Superior temporal gyrus (tissue), 1 donor: Measurements from ENCODE around the gene ZC3H14.

Experiments
- DNase-seq: peaks from one replicate; pipeline ENCODE4 v3.0.0-alpha.2; 2016; ENCODE audit errors: extremely low spot score

Gene ZC3H14

DNA sequence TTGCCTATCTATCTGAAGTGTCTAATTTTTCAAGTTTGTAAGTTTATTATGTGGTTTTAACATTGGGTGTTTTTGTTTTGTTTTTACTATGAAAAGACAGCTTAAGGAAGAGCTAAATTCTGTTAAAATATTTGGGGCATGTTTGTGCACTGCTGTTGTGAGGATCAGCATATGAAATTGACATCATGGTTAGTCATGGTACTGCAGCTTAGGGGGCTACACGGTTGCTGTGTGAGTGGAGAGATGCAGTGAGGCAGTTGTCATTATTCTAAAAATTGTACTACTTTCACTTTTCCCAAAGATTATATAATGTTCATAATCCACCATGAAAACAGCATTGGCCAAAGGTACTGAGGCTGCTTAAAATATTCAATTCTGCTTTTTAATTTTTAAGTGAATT is 49.0 kb downstream of the ZC3H14 start:
- no peak for DNase-seq

DNA sequence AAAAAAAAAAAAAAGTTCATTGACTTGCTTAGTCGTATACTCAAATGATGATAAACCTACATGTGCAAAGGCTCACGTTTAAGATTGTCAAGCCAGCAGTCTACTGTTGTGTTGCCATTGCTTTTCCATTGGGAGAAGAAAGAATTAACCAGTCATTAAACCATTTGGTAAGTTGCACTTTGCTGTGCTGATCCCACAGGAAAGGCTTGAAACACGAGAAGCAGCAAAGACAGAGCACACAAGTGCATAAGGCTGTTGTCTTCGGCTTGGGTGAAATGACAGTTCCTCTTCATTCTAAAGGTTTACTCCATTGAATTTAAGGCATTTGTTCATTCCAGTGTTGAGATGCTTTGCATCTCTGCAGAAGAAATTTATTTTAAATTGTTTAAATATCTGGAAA is 50.1 kb downstream of the ZC3H14 start:
- no peak for DNase-seq

DNA sequence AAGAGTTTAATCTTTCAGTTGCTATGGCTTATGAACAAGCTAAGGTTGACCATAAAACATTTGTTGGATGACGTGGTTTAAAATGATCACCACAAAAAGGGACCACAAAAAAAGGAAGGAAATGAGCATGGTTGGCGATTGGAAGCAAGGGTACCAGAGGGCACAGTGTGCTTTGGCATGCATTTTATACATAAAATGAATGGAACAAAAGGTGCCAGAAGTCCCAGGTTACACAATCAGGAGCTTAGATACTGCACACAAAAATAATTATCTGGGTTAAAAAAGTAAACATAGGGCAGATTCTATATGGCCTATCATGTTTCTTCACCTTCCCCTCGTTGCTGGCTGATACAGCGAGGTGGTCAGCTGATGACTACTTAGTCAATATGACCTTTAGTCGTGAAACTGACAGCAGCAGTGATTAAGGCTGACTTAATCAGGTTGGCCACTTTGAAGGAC is 50.7 kb downstream of the ZC3H14 start:
- no peak for DNase-seq

DNA sequence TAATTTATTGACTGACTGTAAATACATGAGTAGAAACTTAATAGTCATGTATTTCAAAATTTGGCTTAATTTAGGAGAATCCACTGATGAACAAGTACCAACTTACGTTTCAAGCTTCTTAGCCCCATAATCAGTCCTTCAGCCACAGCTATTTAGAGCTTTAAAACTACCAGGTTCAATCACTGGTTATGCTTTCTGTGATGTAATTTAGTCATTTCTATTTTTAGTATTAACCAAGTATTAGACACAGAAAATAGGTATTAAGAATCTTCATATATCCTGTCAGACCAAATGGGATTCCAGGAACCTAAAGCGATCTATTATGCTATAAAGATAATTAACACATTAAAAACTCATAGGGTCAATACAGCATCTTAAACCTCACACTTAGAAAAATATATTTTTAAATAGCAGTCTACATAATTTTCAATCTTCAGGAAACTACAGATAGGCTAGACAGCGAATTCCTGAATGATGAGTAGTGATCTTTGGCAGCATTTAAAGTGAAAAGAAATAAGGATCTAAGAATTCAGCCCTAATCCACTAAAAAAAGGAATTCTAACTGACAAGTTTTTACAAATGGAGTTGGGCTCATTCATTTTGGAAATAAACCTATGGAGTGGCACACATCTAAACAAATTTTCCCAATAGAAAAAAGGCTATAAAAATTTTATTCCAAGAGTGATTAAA is 51.5 kb downstream of the ZC3H14 start:
- DNase-seq = no peak

DNA sequence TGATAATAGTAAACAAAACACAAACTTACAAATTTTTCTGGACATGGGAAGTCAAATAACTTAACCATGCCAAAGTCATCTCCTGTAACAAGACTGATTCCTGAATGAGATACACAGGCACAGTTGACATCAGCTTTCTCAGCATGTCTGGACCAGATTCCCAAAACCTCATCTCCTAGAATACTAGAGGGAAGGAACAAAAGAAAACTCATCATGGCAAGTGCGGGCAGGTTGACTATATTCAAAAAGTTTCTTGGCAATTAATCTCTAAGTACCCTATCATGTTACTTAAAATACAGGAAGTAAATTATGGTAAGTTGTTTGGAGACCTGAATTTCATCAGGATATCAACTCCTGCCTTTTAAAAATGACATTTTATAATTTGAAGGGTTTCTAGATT is 53.9 kb downstream of the ZC3H14 start:
- DNase-seq = no peak

DNA sequence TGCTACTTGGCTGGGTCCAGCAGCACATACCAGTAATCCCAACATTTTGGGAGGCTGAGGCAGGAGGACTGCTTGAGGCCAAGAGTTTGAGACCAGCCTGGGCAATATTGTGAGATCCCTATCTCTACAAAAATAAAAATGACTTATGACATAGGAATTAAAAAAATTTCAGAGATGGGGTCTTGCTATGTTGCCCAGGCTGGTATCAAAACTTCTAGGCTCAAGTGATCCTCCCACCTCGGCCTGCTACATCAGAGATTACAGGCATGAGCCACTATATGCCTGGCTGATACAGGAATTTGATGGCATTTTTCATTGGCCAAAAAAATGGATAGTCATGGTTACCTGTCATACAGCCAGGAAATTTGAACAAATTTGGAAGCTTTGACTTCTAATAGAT is 54.6 kb downstream of the ZC3H14 start:
- DNase-seq = no peak

DNA sequence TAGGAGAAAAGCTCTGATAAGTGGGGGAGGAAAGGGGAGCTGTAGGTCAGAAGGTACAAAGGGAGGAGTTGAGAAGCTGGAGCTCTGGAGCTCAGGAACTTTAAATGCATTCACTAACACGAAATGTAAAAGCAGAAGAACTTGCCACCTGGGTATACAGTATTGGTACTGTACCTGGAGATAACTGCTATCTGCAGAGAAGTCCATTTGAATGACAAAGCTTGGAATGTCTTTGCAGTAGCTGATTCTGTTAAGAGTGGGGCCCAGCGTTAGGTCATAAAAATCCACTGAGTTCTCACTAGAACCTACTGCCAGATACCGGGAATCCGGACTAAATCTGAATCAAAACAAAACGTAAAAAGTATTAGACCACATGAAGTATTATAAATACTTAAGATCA is 55.6 kb downstream of the ZC3H14 start:
- DNase-seq = no peak

DNA sequence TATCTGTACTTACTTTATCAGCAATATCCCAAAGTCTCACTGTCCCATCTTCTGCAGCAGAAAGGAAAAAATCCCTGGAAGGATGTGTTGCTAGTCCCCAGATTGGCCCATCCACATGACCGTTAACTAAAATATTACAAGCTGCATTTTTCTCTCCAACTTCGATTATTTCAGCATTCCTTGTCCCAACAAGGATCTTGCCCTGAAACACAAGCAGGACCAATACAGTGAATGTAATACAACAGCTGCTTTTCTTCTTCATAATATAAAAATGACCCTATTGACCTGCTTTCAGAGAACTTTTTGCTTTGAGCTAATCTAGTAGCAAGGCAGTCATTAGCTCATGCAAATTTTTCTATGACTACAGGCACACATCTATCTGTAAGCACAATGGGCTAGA is 58.3 kb downstream of the ZC3H14 start:
- DNase-seq = no peak

DNA sequence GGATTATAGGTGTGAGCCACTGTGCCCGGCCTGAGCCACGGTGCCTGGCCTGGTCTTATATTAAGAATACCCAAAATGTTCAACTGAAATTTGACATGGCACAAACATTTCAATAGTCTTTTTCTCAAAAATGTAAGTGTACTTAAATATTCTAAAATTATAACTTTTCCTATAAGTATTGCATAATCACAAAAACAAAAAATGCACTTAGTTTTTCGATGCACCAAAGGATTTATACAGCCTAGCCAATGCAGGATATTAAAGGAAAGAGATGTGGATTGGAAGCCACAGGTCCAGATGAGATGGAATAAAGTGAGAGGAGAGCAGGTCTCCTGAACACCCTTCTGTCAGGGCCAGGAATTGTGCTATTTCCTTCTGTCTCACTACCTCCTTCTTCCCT is 62.8 kb downstream of the ZC3H14 start:
- no peak for DNase-seq

DNA sequence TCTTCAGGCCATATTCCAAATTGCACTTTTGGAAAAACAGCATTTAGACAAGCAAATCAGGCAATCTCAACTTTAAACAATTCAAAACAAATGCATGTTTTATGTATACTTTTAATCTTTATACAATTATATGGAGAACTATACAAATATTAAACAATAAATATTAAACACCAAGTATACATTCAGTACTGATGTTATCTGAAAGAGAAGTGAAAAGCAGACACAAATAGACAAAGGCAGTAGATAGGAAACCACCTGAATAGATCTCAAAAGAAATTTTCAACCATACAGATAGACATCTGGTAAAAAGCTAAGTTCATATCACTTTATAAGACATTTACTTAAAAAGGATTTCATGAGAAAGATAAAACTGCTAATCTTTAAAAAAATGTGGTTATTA is 65.2 kb downstream of the ZC3H14 start:
- no peak for DNase-seq

DNA sequence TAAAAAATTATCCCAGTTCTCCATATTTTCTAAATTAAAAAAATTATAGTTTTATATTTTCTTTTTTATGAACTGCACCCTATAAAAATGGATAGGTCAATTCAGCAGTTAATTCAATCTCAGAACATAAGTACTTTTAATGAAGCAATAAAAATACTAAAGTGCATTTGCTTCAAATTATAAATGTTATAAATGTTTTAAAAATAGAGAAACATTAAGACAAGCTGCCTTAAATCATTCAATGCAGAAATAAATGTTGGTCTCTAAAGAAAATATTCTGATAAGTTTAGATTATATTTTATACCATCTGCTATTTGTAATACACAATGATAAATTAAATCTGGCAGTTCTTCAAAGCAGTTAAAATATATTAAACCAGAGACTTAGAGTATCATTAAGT is 65.6 kb downstream of the ZC3H14 start:
- DNase-seq = no peak

DNA sequence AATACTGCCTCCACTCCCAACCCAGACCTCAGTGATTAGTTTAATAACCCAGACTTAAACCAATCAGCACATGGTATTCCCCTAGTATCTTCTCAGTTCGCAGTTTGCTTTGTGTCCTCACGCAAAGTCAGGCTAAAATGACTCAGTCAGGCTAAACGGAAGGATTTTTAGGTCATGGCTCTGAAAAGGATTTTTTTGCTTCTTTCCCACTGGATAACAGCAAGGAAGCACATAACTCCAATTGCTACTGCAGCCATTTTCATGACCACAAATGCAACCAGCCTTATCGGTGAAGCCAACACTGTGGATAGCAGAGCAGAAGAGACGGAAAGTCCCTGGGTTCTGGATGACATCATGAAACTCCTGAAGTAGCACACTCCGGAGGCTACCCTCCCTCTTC is 67.7 kb downstream of the ZC3H14 start:
- DNase-seq = no peak

DNA sequence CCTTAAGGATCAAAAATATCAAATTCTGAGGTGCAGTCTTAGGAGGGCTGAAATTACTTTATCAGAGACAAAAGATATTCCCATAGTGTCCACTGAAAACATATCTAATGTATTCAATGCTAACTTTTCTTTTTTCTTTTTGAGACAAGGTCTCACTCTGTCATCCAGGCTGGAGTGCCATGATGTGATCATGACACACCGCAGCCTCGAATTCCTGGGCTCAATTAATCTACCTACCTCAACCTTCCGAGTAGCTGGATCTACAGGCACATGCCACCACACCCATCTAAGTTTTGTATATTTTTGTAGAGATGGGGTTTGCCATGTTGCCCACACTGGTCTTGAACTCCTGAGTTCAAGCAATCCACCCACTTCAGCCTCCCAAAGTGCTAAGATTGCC is 68.3 kb downstream of the ZC3H14 start:
- no peak for DNase-seq

DNA sequence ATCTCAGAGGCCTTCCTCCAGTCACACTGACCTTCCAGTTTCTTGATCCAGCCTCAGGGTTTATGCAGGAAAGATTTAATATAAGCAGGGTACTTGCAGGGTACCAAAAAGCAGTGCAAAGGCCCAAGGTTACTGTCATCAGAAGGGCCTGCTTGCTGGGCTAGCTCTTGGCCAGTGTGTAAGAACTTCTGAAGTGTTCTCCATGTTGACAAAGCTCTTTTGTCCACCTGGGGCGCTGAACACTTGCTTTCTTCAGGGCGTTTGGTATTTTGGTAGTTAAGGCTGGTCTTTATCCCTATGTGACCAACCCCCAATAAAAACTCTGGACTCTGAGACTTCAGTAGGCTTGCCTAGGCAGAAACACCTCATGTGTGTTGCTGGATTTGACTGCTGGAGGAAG is 69.7 kb downstream of the ZC3H14 start:
- no peak for DNase-seq

DNA sequence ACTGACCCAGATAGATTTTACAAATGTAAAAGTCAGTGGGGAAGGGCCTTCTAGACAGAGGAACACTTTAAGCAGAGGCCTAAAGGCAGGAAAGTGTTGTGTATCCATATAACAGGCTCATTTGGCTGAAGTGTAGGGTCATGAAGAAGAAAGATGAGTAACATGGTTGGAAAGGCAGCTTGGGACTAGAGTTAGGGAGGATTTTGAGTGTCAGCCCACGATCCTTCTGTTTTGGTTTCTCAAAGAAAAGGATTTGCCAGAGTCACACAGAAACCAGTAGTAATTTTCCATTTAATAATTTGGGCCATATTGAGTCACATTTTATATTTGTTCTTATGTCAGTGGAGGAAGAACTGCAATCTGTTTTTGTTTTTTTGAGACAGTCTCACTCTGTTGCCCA is 76.4 kb downstream of the ZC3H14 start:
- no peak for DNase-seq

DNA sequence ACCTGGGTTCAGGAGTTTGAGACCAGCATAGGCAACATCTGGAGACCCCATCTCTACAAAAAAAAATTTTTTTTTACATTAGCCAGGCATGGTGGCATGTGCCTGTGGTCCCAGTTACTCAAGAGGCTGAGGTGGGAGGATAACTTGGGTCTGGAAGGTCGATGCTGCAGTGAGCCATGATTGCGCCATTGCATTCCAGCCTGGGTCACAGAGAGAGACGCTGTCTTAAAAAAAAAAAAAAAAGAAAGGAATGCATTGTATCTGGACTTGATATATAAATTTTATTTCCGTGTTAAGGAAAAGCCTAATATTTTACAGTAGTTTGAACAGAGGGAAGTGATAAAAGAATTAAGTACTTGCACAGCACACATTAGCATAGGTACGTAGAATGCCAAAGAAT is 97.2 kb downstream of the ZC3H14 start:
- no peak for DNase-seq

DNA sequence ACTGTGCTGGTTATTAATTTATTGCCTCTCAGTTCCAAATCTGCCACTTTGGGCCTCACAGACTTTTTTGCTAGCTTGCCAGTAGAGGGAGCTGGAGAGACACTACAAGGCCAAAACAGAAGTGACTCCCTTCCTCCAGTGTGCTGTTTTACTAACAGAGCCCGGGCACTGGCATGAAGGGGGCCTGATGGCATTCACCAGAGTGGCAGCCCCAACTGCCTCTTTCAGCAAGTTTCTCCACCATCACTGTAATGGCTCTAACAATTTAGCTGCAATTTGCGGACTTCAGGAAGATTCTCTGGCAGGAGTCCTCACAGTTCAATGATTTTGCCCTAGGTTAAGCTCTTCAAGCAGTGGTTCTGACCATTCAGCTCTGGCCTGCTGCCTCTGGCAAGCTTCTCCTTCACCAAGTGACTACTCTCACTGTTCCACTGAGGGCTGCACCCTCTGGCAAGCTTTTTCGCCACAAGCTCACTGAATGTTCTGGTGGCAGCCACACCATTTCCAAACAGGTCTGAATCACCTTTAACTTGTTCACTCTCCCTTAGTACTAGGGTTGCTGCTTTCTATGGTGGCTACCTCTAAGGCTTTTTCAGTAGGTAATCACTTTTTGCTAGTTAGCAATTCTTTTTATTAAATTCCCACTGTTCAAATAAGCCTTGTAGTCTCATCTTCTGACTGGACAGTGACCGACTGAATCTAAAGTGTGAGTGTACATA is 104.9 kb downstream of the ZC3H14 start:
- peak; percentile 88 for DNase-seq

DNA sequence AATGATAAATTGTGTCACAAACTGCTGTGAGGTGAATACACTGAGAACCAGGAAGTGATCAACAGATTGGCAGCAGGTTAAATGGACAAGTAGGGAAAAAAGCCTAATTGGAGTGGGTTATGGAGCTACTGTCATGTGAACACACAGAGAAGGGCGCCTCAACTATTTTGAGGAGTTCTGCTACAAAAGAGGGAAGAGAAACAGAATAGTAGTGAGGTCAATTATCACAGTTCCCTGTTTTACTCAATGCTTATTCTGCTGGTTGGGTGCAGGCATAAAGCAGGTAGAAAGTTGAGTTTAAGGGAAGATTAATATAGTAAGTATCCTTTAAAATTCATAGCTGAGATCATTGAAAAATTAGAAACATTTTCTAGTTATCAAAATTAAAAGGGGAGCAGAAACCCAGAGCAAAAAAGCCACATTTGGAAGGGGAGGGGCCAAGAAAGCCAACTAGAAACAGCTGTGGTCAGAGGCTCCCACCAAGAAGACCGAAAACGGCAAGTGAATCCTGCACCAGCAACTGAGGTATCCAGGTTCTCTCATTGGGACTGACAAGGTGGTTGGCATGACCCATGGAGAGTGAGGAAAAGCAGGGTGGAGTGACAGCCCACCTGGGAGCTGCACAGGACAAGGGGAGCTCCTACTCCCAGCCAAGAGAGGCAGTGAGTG is 105.7 kb downstream of the ZC3H14 start:
- DNase-seq = peak; percentile 18

DNA sequence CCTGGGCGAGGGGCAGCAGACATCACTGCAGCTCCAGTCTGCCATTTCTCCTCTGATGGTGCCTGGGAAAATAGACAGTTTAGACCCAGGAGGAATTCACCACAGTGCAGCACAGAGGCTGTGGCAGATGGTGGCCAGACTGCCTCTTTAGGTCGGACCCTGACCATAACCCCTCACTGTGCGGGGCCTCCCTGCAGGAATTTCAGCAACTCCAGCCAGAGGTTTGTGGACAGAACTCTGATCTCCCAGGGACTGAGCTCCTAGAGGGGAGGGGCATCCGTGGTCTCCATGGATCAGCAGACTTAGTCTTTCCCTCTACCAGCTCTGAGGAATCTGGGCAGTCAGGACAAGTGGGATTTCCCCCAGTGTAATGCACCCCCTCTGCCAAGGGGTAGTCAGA is 106.5 kb downstream of the ZC3H14 start:
- DNase-seq = no peak
